Activated CD8-positive, alpha-beta memory T cell treated with anti-CD3 and anti-CD28 coated beads for 1 hour (primary cell): ENCODE data around the gene LCN15.
"Not testable (repeated sequence)": the region's sequence is repeated elsewhere in the genome, so short reads cannot be mapped to it uniquely, and the experiment has no call there.

Experiments used
- DNase-seq, 2 donors: peaks; one replicate each; pipeline ENCODE4 v3.0.0-alpha.2; 2020; ENCODE audit warnings: low read depth in 1 of 2; ENCODE audit errors: extremely low read depth in 1 of 2

Gene LCN15

GRCh38 chr9:136794281-136794999 lies 30.1 kb upstream of the LCN15 start:
- no peak for DNase-seq

GRCh38 chr9:136793086-136793946 lies 29.0 kb upstream of the LCN15 start:
- DNase-seq = no peak

GRCh38 chr9:136792321-136793085 lies 28.2 kb upstream of the LCN15 start:
- DNase-seq = no peak

- DNase-seq = peak in 1 of 2 donors; percentile 42
Observed at GRCh38 chr9:136791516-136792276, 27.4 kb upstream of the LCN15 start.

GRCh38 chr9:136790640-136791515 lies 26.6 kb upstream of the LCN15 start, which contains the start of gene TMEM141:
Gene TMEM141 (plus strand): TSS chr9:136791344. CDS start chr9:136791371, 27 bp downstream.
- peak; percentile 99 to 100 for DNase-seq

GRCh38 chr9:136789523-136789937 lies 25.2 kb upstream of the LCN15 start:
- DNase-seq = no peak

- DNase-seq = not testable (repeated sequence)
Observed at GRCh38 chr9:136788644-136789522, 24.6 kb upstream of the LCN15 start.

- peak in 1 of 2 donors; percentile 45 for DNase-seq
Observed at GRCh38 chr9:136787690-136788400, 23.5 kb upstream of the LCN15 start.

GRCh38 chr9:136786983-136787382 lies 22.7 kb upstream of the LCN15 start:
- not testable (repeated sequence) for DNase-seq

GRCh38 chr9:136786451-136786850 lies 22.1 kb upstream of the LCN15 start:
- DNase-seq = no peak

GRCh38 chr9:136785565-136786355 lies 21.4 kb upstream of the LCN15 start:
- DNase-seq = not testable (repeated sequence)

GRCh38 chr9:136784997-136785361 lies 20.7 kb upstream of the LCN15 start:
- DNase-seq = no peak

GRCh38 chr9:136784249-136784996 lies 20.1 kb upstream of the LCN15 start:
- DNase-seq = no peak

- DNase-seq = no peak
Observed at GRCh38 chr9:136782452-136782851, 18.1 kb upstream of the LCN15 start.

- DNase-seq = no peak
Observed at GRCh38 chr9:136779808-136780207, 15.5 kb upstream of the LCN15 start.

- no peak for DNase-seq
Observed at GRCh38 chr9:136777359-136777758, 13.0 kb upstream of the LCN15 start.
